Superior temporal gyrus (tissue), 1 donor: Measurements from ENCODE around the gene SART3.

ENCODE experiments used
- DNase-seq: peaks from one replicate; pipeline ENCODE4 v3.0.0-alpha.2; 2016; ENCODE audit errors: extremely low spot score

Gene SART3, protein sequence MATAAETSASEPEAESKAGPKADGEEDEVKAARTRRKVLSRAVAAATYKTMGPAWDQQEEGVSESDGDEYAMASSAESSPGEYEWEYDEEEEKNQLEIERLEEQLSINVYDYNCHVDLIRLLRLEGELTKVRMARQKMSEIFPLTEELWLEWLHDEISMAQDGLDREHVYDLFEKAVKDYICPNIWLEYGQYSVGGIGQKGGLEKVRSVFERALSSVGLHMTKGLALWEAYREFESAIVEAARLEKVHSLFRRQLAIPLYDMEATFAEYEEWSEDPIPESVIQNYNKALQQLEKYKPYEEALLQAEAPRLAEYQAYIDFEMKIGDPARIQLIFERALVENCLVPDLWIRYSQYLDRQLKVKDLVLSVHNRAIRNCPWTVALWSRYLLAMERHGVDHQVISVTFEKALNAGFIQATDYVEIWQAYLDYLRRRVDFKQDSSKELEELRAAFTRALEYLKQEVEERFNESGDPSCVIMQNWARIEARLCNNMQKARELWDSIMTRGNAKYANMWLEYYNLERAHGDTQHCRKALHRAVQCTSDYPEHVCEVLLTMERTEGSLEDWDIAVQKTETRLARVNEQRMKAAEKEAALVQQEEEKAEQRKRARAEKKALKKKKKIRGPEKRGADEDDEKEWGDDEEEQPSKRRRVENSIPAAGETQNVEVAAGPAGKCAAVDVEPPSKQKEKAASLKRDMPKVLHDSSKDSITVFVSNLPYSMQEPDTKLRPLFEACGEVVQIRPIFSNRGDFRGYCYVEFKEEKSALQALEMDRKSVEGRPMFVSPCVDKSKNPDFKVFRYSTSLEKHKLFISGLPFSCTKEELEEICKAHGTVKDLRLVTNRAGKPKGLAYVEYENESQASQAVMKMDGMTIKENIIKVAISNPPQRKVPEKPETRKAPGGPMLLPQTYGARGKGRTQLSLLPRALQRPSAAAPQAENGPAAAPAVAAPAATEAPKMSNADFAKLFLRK

GRCh38 chr12:108560752-108561719, at the start of gene SART3:
Gene SART3 (minus strand): TSS chr12:108561173. CDS start chr12:108561154, 19 bp downstream.
- DNase-seq = peak; percentile 97

GRCh38 chr12:108610336-108610815, 49.4 kb upstream of the SART3 start:
- no peak for DNase-seq

- no peak for DNase-seq
These were observed 48.8 kb upstream of the SART3 start for GRCh38 chr12:108609537-108610335.

GRCh38 chr12:108608616-108609015, 47.6 kb upstream of the SART3 start:
- no peak for DNase-seq

DNA sequence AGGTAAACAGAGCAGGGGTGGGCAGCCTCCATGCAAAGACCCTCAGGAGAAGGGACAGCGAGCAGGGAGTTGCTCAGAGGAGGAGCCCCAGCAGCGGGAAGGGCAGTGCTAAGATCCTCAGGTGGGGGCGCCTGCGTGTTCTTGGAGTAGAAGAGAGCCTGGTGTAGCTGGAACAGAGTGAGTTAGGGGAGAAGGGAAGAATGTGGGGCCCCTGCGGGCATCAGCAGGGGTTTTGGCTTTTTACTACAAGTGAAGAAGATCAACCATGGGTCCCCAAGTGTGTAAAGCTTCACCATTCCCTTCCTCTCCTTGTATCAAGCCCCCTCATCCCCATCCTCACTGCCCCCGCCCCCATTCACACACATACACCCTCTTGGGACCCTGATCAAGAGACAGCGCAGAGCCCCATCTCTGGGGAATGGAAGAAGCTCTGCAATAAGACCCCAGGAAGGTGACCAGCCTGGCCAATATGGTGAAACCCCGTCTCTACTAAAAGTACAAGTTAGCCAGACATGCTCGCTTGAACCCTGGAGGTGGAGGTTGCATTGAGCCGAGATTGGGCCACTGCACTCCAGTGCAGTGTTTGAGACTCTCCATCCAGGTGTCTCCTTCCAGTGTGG, 47.1 kb upstream of the SART3 start:
- DNase-seq = no peak

- no peak for DNase-seq
These were observed 45.5 kb upstream of the SART3 start for GRCh38 chr12:108606492-108606891.

GRCh38 chr12:108605690-108606406, 44.9 kb upstream of the SART3 start:
- no peak for DNase-seq

DNA sequence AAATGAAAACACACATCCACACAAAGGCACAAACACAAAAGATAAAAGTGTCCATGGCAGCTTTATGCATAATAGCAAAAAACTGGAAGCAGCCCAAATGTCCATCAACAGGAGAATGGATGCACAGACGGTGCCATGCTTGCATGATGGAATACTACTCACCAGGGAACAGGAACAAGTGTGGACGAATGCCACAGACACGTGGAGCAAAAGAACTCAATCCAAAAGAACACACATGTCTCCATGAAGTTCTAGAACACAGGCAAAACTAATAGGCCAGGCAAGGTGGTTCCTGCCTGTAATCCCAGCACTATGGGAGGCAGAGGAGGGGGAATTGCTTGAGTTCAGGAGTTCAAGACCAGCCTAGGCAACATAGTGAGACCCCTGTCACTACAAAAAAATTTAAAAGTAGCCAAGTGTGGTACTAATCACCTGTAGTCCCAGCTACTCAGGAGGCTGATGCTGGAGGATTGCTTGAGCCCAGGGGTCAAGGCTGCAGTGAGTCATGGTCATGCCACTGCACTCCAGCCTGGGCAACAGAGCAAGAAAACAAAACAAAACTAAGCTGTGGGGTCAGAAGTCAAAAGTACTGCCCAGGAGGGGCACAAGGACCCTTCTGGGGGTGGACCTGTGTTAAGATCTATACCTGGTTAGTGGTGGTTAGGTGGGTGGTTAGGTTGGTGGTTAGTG, 44.2 kb upstream of the SART3 start:
- no peak for DNase-seq

DNA sequence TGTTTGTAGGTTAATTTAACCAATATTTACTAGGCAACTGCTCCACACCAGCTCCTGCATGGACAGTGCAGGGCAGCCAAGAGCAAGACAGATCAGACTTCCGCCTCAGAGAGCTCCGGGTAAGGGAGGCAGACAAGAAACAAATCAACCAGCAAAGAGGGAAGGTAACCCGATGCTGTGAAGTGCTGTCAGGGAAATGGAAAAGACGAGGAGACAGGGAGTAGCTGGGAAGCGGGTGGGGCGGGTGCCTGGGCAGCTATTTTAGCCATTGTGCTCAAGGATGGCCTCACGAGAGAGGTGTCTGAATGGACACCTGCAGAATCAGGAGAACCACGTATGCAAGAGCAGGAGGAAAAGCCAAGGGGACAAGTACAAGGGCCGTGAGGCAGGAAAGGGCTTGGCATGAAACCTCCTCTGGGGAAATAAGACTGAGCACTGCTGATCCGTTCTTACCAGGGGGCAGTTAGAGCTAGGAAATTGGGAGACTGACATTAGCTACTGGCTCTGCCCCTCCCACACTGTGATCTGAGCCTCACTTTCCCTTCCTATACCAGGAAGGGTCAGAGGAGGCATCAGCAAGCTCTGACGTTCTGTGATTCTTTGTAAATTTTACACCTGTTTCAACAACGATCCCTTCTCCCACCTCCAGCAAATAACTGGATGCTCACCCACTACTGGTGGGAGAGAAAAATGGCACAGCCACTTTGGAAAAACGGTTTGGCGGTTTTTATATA, 43.4 kb upstream of the SART3 start:
- DNase-seq = no peak

- no peak for DNase-seq
These were observed 42.8 kb upstream of the SART3 start for GRCh38 chr12:108603743-108604142.

- DNase-seq = no peak
These were observed 42.2 kb upstream of the SART3 start for GRCh38 chr12:108602976-108603704.

GRCh38 chr12:108602209-108602705, 41.3 kb upstream of the SART3 start:
- DNase-seq = no peak

- no peak for DNase-seq
These were observed 39.7 kb upstream of the SART3 start for GRCh38 chr12:108600702-108601007.

DNA sequence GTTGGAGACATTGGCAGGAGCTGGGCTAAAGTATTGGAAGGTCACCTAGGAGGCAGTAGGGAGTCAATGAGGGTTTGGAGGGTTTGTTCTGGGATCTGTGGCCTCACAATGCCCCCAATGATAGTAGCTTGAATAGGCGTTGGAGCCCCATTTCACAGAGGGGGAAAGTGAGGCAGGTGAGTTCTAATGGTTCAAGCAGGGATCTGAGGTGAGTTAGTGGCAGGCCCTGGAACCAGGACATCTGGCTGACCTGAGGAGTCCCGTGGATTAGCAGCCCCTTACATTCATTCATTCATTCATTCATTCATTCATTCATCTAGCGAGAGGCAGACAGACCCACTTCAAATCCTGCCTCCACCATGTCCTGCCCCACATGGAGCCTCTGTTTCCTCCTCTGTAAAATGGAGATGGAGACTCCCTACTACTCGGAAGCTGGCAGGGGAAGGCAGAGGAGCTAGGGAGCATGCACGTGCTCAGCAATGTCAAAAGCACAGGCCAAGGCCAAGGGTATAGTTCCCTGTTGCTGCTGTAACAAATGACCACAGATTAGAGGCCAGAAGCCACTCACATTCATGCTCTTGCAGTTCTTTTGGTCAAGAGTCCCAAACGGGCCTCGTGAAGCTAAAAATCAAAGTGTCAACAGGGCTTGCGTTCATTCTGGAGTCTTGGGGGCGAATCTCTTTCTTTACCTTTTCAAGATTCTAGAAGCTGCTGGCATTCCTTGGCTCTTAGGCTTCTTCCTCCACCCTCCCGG, 39.2 kb upstream of the SART3 start:
- no peak for DNase-seq

- no peak for DNase-seq
These were observed 38.6 kb upstream of the SART3 start for GRCh38 chr12:108599541-108599940.

- no peak for DNase-seq
These were observed 37.7 kb upstream of the SART3 start for GRCh38 chr12:108598553-108599250.
